Measurements from ENCODE around the gene ZIC1.
A peak's percentile ranks its signal among the peaks of the same experiment; 100 is the strongest.

ZIC1 gene

DNA sequence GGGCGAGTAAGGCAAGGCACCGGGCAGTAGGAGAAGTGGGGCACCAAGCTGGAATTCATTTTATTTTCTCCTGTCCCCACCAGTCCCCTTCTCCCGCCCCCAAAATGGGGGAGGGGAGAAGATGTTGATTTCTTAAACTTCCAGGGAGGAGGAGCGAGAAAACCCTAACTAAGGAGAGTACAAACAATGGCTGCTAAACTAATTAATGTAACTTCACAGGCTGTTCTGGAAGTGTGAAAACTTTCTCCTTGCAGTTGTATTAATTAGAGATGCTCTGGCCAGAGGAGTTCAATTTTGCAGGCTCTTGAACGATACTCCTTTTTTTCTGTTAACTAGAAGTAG is 14.3 kb upstream of the ZIC1 start:
- no peak for DNase-seq (ENCODE audit: low read depth)
- no peak overlapping the region for H3K4me3 ChIP-seq (ENCODE audit: control insufficient read depth, low read depth, low read length)

DNA sequence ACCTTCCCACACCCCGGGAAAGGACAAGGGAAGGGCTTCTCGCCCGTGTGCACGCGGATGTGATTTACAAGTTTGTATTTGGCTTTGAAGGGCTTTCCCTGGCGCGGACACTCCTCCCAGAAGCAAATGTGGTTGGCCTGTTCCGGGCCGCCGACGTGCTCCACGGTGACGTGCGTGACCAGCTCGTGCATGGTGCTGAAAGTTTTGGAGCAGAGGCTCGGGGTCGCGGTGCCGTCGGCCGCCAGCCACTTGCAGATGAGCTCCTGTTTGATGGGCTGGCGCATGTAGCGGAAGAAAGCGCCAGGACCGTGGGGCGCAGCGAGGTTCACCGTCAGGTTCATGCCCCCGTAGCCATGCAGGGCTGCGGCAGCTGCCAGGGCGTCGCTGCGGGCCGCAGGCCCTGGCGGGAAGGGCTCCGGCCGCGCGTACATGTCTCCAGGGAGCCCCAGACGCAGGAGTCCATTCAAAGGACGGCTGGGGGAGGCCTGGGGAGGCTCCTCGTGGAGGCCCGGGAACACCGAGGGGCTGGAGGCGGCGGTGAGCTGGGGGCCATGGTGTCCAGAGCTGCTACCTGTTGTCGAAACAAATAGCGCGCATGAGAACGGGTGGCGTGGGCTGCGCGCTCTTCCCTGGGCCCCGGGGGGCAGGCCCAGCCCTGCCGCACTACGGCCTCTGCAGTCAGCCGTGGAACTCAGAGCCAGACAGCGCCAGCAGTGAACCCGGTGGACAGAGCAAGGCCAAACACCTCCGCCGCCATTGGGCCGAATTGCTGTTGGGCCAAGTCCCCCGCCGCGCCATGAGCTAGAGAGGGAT is 13.1 kb upstream of the ZIC1 start:
- DNase-seq (ENCODE audit: low read depth), result no peak
- no peak overlapping the region for H3K4me3 ChIP-seq (ENCODE audit: control insufficient read depth, low read depth, low read length)
- TF ChIP-seq, protein P1, sequence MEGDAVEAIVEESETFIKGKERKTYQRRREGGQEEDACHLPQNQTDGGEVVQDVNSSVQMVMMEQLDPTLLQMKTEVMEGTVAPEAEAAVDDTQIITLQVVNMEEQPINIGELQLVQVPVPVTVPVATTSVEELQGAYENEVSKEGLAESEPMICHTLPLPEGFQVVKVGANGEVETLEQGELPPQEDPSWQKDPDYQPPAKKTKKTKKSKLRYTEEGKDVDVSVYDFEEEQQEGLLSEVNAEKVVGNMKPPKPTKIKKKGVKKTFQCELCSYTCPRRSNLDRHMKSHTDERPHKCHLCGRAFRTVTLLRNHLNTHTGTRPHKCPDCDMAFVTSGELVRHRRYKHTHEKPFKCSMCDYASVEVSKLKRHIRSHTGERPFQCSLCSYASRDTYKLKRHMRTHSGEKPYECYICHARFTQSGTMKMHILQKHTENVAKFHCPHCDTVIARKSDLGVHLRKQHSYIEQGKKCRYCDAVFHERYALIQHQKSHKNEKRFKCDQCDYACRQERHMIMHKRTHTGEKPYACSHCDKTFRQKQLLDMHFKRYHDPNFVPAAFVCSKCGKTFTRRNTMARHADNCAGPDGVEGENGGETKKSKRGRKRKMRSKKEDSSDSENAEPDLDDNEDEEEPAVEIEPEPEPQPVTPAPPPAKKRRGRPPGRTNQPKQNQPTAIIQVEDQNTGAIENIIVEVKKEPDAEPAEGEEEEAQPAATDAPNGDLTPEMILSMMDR (IDR thresholded peaks at IDR 0.05; ENCODE audit: control insufficient read depth, insufficient read depth, low read depth, low read length, missing control alignments), result no peak

More for the DNA sequence above, 14.3 kb upstream of the ZIC1 start:
- TF ChIP-seq, protein P1 (IDR thresholded peaks at IDR 0.05; ENCODE audit: control insufficient read depth, insufficient read depth, low read depth, low read length, missing control alignments), result no peak

DNA sequence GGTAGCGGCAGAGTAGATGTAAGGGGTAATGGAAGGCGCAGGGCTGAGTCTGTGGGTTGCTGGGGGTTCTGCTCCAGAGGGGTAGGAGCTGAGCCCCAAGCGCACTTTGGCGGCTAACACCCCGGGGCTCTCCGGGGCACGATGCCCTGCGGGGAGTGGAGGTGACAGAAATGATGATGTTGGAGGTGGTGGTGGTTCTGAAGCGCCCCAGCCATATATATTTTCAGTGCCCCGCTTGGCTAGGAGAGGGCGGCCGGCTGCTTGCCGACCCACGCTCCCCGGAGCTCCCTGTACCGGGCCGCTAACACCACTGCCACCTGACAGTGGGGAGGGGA is 12.5 kb upstream of the ZIC1 start:
- no peak for DNase-seq (ENCODE audit: low read depth)
- no peak overlapping the region for H3K4me3 ChIP-seq (ENCODE audit: control insufficient read depth, low read depth, low read length)
- TF ChIP-seq, protein P1 (IDR thresholded peaks at IDR 0.05; ENCODE audit: control insufficient read depth, insufficient read depth, low read depth, low read length, missing control alignments), result no peak

DNA sequence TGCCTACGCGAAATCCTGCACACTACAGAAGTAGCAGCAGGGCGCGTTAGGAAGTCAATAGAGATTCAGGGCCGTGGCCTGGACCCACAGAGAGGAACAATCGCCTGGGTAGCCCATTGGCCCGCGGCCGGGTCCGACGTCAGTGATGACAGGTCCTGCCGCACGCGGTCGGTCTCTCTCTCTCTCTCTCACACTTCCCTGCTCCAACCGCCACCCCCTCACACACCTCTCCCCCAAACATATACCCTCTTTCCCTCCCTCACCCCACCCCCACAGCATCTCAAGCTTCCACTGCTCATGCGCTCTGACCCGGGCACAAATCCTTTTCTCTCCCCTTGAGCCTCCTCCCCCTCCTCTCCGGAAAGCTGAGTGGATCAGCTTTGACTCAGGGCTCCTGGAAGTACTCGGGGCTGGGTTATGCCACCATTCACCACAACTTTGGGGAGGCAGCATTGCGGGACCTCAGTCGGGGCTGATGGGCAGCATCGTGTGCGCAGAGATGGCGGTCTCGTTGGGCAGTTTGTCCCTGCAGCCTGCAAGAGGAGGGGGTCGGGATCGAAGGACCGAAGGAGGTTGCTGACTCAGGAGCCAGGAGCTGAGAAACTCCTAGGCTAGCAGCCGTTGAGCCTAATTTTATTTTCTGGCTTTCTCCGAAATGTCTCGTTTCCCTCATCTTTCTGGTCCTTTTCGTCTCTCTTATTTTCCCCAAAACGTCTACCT is 11.8 kb upstream of the ZIC1 start:
- TF ChIP-seq, protein P1 (IDR thresholded peaks at IDR 0.05; ENCODE audit: control insufficient read depth, insufficient read depth, low read depth, low read length, missing control alignments), result peak; percentile 8
- peak overlapping the region; percentile 1; the same call in 1 of the 2 replicates for H3K4me3 ChIP-seq (ENCODE audit: control insufficient read depth, low read depth, low read length)
- DNase-seq (ENCODE audit: low read depth), result no peak

DNA sequence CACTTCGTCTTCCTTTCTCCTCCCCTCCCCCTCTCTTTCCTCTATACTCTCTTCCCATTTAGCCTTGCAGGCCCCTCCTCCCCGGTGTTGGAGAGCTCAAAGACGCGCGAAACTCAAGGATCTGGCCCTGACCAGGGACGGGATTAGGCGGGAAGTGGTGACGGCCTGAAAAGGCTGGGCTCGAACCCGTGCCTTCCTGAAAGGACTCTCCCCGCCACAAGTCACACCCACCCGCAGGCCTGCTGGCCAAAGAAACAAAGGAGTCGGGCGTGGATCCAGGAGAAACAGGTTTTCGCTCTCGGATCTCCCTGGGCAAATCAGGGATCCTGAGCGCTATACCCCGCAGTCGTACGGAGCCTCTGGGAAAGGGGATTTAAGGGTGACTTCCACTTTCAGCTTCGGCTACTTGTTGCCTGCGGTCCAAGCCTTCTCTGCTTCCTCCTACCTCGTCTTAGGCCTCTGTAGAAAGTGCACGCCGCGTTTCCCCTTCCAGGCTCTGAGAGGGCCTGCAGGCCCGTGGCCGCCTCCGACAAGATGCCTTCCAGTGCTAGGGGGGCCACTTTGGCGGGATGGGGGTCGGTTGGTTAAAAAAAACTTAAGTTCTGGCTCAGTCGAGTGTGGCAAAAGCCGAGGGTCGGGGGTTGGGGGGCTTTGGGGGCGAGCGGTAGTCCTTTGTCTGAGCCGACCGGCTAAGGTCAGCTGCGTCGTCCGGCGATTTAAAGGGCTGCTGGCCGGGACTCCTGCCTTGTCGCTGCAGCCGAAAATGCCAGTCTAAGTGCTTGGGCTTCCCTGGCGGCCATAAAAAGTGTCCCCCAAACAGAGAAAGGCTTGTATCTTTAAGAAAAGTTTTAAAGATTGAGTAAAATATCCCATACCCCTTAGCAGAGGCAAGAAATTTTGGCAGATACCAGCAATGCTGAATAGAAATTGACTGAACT is 11.0 kb upstream of the ZIC1 start:
- H3K4me3 ChIP-seq (ENCODE audit: control insufficient read depth, low read depth, low read length), result no peak overlapping the region
- no peak for DNase-seq (ENCODE audit: low read depth)
- TF ChIP-seq, protein P1 (IDR thresholded peaks at IDR 0.05; ENCODE audit: control insufficient read depth, insufficient read depth, low read depth, low read length, missing control alignments), result no peak

DNA sequence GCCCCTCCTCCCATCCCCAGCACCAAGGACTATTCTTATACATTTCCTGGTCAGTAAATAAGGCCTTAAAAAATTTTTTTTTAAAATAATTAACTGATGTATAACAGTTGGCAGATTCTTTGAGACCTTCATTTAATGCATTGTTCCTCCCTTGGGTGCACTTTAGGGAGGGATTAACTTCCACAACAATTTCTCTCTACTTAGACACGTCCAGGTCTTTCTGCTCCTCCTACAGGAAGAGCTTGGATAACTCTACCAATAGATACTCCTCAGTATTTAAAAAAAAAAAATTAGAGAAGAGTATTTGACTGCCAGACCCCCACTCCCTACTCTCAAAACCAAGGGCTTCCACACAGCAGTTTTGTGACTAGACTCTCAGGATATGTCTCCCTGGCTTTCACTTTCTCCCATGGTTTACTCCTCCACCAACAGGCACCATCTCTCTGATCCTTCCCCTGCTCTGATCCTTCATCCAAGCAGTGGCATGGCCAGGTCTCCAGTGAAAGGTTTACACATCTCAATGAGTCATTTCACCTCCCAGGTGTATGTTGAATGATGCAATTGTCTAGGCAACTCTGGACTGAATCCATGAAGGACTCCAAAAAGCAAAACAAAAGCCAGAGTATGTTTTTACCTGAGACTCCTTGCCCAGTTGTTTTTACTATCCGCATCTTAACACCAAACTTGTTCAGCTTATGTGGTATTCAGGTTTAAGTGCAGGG is 10.2 kb upstream of the ZIC1 start:
- TF ChIP-seq, protein P1 (IDR thresholded peaks at IDR 0.05; ENCODE audit: control insufficient read depth, insufficient read depth, low read depth, low read length, missing control alignments), result no peak
- no peak overlapping the region for H3K4me3 ChIP-seq (ENCODE audit: control insufficient read depth, low read depth, low read length)
- no peak for DNase-seq (ENCODE audit: low read depth)

Data from AG09309 (cell line).